GM18519 (cell line): ENCODE results near the gene RPL35A.

Experiments used
- ATAC-seq: cut with Tn5 transposase; IDR thresholded peaks from one replicate; pipeline ENCODE4 v1.9.1; 2021; ENCODE audit warnings: mild to moderate bottlenecking, moderate library complexity; ENCODE audit not compliant: unreplicated experiment, low FRiP score

Gene RPL35A

DNA sequence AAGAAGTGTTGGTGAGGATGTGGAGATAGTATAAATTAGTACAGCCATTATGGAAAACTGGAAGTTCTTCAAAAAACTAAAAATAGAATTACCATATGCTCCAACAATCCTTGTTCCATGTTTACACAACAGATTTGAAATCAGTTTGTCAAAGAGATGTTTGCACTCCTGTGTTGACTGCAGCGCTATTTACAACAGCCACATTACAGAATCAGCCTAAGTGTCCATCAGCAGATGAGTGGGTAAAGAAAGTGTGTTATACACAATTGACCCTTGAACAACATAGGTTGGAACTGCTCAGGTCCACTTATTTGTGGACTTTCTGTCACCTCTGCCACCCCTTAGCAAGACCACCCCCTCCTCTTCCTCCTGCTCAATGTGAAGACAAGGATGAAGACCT is 44.7 kb downstream of the RPL35A start:
- no peak for ATAC-seq

DNA sequence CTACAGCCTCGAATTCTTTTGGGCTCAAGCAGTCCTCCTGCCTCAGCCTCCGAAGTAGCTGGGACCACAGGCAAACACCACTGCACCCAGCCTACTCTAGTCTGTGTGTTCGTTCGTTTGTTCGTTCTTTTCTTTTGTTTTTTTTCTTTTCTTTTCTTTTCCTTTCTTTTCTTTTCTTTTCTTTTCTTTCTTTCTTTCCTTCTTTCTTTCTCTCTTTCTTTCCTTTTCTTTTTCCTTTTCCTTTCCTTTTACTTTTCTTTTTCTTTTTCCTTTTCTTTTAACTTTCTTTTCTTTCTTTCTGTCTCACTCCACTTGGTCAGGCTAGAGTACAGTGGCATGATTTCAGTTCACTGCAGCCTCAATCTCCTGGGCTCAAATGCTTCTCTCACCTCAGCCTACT is 46.9 kb downstream of the RPL35A start:
- ATAC-seq: no peak

DNA sequence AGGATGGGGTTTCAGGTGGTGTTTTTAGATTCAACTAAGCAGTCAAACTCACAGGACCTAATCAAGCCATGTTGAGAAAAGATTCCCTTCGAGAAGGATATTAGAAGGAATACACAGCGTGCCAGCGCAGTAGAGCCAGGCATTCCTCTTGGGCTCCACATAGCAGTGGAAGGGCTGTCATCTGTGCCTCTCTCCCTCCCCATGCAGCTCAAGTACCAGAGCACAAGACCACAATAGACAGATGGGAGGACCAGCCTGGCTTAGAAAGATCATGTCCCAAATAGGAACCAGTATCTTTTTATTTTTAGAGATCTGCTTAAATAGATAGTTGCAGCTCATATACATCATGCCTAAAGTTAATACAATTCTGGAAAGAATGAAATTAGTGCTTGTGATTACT is 47.9 kb downstream of the RPL35A start:
- no peak for ATAC-seq
